HK-2 (cell line): ENCODE measurements around the gene CAMK1G.

Experiments
- DNase-seq: peaks from one replicate; pipeline ENCODE4 v3.0.0-alpha.2; 2018; ENCODE audit not compliant: unreplicated experiment

The CAMK1G gene

DNA sequence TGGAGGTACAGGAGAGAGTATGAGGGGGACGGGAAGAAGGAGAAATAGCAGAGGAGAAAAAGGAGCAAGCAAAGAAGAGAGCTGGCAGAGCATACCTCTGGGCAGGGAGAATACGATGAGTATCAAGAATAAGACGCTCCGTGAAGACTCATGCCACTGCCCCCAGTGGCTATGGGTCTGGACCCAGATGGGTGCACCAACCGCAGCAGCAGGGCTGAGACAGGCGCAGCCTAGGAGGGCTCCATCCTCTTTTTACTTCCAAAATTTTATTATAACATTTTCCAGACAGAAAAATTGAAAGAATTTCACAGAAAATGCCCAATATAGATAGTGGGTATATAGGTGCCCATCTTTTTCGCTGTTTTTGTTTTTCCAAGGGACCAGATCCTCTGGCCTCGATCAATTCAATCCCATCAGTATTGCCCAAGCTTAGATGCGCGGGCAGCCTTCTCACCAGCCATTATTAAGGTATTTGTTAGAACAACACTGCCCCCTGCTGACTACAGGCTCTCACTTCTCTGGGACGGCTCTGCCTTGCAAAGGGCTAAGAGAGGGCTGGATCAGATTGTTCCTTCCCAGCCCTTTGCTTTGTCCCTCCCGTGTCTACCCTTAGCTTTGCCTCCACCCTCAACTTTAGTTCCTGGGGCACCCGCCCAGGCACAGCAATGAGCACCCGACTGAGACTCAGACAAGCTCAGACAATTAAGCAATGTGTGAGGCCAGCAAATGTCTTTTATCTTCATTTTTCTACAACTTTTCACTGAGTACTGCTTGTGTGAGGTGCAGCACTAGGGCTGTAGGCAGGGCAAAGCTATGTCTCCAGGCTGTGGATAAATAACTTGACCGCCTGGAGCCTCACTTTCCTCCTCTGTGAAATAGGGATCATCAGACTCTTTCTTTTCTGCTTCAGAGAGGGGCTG, 17.5 kb upstream of the CAMK1G start:
- DNase-seq, result peak; percentile 90

DNA sequence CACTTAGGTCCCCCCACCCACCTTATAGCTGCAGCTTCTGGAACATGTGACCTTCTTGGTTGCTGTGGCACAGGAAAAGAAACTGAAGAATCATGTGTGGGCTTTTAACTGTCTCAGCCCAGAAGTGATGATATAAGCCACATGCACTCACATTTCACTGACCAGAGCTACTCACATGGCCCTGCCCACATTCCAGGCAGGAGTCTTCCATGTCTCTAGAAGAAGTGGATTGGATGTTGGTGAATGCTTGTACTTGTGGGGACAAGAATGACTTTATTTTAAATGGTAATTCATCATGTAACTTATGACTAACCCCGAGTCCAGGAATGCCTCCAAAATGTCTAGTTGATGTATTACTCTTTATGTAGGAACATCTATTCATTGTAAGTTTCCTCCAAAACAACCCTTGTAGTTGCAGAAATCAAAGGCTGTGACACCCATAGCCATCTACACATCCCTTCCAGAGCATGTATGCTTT, 15.8 kb upstream of the CAMK1G start:
- peak; percentile 74 for DNase-seq

DNA sequence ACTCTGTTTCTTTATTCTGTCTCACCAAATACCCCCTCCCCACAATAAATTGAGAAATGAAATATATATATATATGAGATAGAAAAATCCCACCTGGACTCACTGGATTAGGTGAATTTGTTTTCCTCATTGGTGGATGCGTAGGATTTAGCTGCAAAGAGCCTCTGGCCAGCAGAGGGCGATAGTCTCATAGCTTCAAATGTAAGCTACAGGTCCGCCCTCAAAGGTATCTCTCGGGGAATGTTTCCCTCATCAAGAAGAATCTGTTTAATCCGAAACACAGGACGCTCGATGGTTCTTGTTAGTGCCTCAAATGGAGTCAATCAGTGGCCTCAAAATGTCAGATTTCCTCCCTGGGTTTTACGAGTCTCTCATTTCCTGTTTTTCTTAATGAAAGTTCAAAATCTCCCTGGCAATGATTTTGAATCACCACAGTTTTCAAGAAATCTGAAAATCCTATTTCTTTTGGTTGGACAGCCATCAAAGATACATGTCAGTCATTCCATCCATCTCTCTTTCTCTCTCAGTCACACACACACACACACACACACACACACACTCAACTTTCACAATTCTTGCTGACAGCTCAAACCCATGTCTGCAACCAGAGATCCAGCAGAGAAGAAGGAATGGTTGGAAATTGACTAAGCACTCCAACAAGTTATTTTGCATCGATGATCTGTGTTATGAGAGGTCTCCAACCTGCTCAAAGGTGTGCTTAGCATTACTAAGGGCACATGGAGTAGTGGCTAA, 13.9 kb upstream of the CAMK1G start:
- DNase-seq, result peak; percentile 67

DNA sequence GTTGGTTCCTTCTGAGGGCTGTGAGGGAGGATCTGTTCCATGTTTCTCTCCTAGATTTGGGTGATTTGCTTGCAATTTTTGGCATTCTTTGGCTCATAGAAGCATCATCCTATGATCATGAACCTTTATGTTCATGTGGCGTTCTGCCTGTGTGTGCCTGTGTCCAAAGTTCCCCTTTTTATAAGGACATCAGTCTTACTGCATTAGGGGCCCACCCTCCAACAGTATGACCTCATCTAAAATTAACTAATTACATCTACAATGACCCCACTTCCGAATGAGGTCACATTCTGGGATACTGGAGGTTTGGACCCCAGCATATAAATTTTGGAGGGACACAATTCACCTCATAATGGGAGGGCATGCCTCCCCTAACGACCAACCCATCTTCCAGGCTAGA, 12.8 kb upstream of the CAMK1G start:
- DNase-seq, result no peak

DNA sequence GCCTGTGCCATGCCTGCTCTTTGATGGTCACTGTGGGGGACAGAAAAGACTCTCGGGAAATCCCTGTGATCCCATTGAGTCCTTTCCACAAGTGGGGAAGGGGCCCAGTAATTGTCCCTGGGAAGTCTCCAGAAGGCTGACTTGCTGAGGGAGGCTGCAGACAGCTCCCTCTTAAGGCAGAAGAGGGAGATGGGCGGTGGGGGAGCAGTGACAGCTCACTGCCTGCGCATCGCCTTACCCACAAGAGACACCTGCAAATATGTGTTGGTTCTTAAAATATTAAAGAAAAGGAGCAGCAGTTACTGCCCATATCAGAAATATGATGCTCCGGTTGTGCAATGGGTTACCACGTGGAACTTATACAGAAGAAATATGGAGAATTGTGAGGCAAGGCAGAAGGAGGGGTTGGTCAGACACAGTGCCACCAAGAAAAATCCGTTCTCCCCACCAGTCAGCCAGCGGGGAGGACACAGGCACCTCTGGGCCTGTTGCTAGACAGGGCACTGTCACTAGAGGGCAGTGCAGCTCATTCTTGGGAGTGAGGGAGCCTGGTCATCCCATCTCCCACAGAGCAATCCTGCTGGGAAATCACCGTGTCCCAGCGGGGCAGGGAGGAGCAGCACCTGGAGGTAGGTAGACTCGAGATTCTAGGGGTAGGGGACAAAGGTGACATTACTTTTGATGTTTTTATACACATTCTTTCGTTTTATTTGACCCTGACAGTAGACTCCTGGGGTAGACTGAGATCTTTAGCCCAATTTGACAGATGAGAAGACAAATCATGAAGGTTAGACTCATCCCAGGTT, 6.9 kb upstream of the CAMK1G start:
- DNase-seq, result peak; percentile 87

DNA sequence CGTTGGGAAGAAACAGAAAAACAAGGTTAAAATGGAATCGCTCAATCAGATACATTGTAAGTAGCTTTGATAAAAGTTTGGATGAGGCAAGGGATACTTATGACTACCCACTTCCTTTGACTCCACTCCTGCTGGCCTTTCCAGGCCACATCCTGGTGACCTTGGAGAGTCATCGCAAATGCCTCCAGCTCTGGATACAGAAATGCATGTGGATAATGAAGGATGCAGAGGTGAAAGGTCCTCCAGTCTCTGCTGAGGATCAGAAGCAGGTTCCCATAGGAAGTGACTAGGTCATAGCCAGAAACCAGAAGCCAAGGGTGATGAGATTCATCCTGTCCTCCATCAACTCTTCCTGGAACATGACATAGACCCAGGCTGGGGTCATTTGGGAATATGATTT, 6.2 kb upstream of the CAMK1G start:
- DNase-seq, result no peak

DNA sequence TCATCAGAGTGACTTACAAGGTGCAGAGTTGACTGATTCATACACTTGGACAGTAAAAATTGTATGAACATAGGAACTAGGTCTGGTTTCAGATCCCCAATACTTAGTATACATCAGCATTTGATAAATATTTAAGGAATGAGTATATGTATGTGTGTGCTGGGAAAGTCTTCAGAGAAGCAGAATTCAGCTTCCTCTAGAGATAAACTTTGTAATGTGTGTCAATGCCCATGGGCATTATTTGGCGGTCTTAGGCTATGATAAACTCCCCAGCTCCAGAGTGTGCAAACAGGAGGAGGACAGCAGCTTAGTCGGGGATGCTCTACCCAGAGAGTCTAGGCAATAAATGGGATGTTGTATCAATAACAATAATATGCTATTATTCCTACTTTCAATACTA, 2.9 kb upstream of the CAMK1G start:
- no peak for DNase-seq

DNA sequence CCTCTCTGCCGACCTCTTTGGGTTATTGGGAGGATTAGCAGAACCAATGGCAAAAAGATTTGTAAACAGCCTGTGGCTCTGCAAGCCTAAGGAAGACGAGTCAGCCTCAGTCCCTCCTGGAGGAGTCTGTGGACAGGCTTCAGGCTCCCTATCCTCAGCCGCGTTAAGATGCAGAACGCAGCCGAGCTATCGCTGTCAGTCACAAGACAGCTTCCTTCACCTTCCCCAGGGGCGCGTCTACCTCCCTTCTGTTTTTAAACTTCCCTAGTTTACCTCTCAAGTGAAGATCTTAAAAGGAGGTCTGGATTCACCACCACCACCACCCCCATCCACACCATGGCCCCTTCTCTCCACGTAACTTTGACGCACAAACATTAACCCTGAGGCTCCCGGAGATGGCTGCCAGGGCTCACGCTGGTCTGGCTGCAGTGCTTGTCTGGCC, 738 bp downstream of the CAMK1G start:
- no peak for DNase-seq

DNA sequence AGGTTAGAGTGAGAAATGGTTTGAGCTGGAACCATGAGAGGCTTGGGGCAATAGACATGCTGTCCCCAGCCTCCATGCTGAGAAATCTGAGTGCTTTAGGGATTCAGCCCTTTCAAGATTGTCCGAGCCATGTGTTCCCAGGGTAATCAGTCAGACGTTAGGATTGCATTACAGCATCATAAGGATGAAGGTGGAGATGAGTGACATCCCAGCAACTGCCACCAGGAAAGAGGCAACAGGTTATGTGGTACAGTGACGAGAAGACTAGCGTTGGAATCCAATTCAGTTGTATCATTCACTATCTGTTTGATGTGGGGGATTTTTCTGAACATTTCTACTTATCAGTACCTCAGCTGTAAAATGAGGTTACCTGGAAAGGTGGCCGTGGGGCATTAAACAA, 1.7 kb downstream of the CAMK1G start:
- DNase-seq, result no peak

DNA sequence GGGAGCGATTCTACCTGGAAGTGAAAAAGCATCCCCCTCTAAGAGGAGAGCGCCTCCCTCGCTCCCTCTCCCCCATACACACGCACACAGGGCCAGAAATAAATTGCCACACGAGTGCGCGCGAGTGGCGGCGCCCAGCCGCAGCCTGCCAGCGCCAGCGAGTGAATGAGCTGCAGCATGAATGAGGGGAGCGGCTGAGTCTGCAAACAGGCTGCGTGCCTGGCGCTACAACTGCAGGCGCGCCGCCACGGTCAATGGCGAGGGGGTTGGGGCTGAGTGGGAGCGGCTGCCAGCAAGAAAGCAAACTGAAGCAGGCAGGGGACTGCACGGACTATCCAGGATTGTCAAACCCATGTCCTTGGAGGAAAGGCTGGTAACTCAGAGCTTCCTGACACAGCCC, 2.2 kb downstream of the CAMK1G start:
- no peak for DNase-seq

DNA sequence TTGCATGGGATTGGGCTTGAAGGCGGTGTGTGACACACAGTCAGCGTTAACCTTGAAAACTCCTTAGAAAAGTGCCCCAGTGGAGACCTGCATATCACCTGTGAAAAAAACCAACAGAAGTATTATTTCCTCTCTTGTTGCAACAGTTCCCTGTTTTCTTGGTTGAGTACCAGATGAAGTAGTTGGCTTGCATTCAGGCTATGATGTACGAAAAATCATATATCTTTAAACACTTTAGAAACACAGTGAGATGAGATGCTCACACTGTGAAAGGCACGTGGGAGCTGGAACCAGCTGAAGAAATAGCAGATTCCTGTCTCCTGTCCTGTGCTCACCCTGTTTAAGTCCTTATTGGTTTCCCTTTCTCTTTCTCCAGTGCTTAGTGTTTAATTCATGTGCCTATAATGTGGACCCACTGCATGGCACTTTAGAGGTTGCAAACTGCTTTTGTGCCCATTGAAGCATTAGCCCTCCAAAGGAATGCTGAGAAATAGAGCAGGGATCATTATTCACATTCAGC, 2.8 kb downstream of the CAMK1G start:
- DNase-seq, result no peak

DNA sequence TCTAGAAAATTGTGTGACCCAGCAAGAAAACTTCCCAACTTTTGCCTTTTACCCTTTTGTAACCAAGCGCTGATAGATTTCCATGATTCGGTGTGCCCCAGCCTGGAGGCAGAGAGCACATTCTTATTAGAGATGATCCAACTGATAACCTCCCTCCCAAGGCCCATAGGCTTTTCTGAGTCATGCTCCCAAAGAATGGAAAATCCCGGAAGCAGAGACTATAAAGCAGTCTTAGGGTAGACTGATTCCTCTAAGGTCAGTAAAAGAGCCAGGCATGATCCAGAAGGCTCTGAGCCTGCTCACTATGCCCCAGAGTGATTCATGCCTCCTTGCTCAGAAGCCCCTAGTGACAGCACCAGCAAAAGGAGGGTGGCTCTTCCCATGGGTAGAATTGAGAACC, 4.3 kb downstream of the CAMK1G start:
- no peak for DNase-seq

DNA sequence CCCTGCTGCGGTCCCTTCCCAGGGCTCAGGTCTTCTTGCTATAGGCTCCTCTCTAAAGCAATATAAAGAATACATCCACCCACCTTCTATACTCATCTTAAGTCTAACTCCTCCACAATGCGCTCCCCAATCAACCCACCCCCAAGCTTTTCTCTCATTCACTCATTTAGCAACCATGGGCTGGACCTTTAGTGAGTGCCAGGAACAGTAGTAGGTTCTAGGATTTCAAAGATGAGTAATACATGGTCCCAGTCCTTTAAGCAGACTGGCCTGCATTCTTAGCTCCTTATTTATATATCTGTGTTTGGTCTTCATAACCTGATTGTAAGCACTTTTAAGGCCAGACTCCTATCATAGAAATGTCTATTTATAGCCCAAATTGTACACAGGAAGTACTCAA, 5.9 kb downstream of the CAMK1G start:
- DNase-seq, result no peak

DNA sequence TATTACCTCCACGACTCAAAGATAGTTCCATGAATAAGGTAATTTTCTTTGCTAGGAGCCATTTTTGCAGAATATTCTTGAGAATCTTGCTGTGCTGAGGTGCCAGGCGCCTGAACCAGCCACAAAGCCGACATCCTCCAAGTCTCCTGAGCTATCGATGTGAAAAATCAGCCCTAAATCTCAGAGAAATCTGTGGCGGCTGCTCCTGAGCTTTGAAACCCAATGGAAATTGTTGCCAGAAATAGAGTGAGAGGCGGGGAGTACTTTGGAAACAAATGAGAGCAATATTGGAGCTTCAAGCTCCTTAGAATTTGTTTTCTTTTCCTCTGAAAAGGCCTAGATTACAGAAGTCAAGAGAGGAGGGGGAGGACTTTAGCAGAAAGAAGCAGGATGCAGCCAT, 6.3 kb downstream of the CAMK1G start:
- DNase-seq, result no peak

DNA sequence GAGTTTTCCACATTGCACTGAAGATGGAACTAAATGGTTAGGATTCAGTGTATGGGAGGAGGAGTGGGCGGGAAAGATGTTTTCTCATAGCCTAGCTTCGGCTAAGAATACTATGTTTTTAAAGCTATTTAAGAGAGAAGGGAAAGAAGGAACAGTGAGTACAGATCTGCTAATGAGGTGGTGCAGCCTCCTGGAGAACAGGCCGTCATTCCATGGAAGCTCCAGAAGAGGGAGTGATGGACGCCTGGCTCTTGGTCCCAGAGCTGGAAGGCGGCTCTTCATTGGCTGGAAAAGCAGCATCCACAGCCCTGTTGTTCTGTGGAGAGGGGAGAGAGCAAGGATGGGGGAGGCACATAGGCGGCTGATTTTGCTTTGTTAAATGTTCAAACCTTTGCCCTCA, 6.9 kb downstream of the CAMK1G start:
- DNase-seq, result no peak

DNA sequence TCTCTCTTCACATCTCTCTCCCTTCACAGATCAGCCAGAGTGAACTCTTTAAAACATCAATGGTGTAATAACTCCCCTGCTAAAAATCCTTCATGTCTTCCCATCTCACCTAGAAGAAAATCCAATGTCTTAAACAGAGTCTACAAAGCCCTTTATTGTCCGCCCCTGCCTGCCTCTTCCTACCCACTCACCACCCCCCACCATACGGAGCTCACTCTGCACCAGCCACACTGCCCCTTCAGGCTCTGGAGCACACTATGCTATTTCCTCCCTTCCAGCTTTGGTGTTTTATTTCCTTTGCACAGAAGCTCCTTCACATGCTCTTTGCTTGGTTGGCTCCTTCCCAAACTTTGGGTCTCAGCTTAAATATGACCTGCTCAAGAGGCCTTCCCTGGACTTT, 10.2 kb downstream of the CAMK1G start:
- DNase-seq, result no peak

DNA sequence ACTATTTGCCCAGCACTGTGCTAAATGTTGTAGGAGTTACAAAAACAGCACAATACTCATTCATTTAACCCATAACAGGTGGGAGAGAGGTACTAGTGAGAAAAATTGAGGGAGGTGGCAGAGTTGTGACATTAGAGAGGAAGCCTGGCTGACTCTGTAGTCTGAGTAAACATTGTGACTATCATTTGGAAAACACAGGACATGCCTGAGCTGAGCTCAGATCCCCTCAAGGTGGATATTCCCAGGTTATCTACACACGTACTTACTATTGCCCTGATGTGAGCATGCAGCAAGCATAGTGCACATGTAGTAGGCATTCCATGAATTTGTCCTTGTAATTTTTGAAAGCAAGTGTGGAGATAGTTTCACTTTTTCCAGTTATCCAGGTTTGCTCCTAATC, 10.9 kb downstream of the CAMK1G start:
- no peak for DNase-seq

DNA sequence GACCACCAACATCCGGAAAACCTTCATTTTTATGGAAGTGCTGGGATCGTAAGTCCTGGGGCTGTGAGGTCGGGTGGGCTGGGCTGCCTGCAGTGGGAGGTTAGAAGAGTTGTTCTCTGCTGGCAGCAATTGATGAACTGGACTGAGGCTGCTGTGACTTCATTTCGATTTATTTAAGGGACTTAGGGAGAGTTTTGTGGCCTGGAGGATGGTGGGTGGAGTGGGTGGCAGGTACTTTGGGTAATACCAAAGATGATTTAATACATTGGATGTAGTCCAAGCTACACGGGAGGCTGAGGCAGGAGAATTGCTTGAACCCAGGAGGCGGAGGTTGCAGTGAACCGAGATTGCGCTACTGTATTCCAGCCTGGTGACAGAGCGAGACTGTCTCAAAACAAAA, 11.5 kb downstream of the CAMK1G start:
- DNase-seq, result no peak

DNA sequence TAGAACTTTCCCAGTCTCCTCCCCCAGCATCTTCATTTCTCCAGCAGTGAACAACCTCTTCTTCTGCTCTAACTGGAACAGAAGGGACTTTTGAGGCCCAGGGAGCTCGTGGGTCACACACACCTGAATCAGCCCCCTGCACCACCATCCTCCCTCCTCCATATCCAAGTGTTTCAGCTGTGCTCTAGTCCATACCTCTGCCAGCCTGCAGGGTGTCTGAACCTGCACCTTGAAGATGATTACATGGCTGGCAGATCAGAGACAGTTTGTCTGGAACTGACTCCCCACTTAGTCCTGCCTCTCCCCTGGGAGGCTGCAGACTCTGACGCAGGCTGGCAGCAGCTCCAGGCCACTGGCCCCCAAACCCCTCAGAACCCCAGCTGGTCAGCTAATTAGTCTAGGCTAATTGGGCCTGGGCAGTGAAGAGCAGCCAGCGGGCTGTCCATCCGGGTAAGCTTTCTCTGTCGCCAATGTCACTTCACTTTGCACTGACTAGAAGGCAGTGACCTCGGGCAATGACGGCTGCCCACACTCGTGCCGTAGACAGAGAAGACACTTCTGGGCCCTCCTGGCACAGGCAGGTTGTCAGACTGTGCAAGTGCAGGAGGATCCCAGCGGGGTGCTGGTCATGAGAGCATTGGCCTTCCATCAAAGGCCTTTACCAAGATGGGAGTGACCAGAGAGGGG, 12.2 kb downstream of the CAMK1G start:
- DNase-seq, result no peak

DNA sequence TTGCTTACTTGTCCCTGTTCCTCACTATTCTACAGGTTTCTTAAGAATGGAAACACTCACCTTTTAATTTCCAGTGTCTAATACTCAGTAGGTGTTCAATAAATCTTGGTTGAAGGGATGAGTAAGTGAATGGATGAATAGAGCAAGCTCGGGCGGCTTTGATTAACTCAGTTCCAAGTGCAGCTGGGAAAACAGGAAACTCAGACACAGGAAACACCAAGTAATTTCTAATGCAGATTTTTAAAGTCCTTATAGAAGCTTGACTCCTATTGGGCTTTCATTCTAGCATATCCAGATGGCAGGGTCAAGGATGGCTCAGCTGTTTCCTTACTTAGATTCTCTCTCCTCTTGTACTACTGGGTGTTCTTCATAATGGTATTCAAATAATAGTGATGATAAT, 14.0 kb downstream of the CAMK1G start:
- no peak for DNase-seq

DNA sequence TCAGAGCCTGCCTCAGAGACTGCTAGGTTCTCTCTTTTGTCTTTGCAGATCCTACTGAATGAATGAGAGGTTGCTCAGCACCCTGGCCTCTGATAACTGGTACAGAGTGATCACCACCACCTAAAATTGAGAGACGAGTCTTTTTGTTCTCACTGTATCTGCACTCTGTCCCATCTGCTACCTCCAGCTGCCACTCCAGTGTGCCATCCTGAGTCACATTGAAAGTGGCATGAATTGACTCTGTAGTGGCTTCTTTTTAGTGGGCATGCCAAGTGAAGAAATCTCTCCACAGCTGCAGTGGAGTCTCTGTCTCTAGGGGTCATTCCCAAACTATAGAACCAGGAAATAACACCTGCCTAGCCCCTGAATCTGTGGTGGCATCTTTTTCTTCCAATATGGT, 14.7 kb downstream of the CAMK1G start:
- no peak for DNase-seq
